ENCODE data around the gene CSHL1.

CSHL1 gene

DNA sequence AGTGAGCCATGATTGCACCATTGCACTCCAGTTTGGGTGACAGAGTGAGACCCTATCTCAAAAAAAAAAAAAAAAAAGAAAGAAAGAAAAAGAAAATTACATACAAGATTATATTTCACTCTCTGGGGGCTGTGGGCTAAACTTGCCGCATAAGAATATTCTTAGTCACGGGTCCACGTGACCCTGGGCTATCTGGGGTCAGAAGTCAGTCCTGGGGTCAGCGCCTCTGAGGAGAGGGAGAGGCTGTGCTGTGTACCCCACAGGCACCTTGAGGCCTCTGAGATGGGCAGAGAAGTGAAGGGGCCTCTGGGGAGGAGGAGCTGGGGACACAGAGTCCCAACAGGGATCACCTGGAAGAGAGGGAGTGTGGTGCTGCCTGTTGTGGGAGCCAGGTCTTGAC, 26.9 kb upstream of the CSHL1 start:
- Histone ChIP-seq H3K36me3 (ENCODE audit: control insufficient read depth, insufficient read depth, low read length) (no peaks in the 10 kb centered on the region), H3K27me3 (replicated peaks; ENCODE audit: control insufficient read depth, insufficient read depth, low read length) (no peaks in the 10 kb centered on the region), H3K4me3 (replicated peaks; ENCODE audit: low read depth, low read length) (no peak overlapping the region)
- TF ChIP-seq, protein P1, sequence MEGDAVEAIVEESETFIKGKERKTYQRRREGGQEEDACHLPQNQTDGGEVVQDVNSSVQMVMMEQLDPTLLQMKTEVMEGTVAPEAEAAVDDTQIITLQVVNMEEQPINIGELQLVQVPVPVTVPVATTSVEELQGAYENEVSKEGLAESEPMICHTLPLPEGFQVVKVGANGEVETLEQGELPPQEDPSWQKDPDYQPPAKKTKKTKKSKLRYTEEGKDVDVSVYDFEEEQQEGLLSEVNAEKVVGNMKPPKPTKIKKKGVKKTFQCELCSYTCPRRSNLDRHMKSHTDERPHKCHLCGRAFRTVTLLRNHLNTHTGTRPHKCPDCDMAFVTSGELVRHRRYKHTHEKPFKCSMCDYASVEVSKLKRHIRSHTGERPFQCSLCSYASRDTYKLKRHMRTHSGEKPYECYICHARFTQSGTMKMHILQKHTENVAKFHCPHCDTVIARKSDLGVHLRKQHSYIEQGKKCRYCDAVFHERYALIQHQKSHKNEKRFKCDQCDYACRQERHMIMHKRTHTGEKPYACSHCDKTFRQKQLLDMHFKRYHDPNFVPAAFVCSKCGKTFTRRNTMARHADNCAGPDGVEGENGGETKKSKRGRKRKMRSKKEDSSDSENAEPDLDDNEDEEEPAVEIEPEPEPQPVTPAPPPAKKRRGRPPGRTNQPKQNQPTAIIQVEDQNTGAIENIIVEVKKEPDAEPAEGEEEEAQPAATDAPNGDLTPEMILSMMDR (IDR thresholded peaks at IDR 0.05; ENCODE audit: insufficient read depth, low read length, poor library complexity, severe bottlenecking), result no peak
- no peak for DNase-seq (ENCODE audit: extremely low read depth, insufficient read length)

DNA sequence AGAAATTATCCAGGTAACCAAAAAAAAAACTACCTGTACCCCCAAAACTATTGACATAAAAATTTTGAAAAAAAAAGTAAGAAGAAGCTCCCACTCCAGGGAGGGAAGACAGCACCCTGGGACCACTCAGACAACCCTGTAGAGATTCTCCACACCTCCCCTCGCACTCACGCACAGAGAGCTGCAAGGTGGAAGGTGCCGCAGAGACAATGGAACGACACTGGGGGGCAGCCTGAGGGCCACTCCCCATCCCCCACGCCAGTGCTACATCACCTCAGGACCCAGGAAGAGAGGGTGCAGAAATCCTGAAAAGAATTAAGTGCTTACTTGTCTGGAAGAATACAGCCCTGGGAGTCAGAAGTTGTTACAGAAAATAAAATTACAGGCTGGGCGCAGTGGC, 26.3 kb upstream of the CSHL1 start:
- Histone ChIP-seq H3K4me3 (replicated peaks; ENCODE audit: low read depth, low read length) (no peak overlapping the region), H3K27me3 (replicated peaks; ENCODE audit: control insufficient read depth, insufficient read depth, low read length) (no peaks in the 10 kb centered on the region), H3K36me3 (ENCODE audit: control insufficient read depth, insufficient read depth, low read length) (no peaks in the 10 kb centered on the region)
- no peak for DNase-seq (ENCODE audit: extremely low read depth, insufficient read length)
- TF ChIP-seq, protein P1 (IDR thresholded peaks at IDR 0.05; ENCODE audit: insufficient read depth, low read length, poor library complexity, severe bottlenecking), result no peak

DNA sequence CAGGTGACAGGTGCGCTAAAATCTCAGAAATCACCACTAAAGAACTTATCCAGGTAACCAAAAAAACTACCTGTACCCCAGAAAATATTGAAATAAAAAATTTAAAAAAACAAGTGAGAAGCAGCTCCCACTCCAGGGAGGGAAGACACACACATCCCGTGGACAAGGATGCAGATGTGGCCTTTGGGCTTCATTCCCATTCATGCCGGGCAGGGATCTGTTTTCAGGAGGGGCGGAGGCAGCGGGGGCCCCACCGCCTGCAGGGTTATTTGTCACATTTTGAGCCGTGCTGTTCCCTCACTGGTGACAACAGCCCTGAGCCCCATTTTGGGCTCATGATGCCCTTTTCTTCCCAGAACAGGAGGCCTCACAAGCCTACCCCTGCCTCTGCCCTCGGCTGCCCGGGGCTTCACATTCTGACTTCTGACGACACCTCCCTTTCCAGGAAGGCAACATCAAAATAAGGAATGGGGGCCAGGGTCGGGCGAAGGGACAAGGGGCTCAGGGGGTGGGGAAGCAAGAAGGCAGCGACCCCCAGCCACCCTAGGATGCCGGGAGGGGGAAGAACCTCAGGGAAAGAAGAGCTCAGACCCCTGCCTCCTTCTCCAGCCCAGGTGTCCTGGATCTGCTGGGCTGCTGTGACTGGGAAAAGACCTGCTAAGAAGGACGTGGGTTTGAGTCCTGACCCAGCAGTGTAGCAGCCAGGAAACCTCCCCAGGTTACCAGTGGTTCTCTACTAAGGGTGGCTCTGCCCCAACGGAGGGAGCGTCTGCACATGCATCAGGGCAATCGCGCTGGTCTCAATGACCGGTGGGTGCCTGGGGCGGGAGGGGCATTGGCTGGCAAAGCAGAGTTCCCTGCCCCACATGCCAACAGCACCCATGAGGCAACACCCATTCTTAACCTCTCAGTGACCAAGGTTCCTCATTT, 23.4 kb upstream of the CSHL1 start:
- TF ChIP-seq, protein P1 (IDR thresholded peaks at IDR 0.05; ENCODE audit: insufficient read depth, low read length, poor library complexity, severe bottlenecking), result no peak
- DNase-seq (ENCODE audit: extremely low read depth, insufficient read length), result no peak
- peaks cover 13% of the 10 kb centered on the region for H3K36me3 ChIP-seq (ENCODE audit: control insufficient read depth, insufficient read depth, low read length)
- no peak overlapping the region for H3K4me3 ChIP-seq (replicated peaks; ENCODE audit: low read depth, low read length)
- H3K27me3 ChIP-seq (replicated peaks; ENCODE audit: control insufficient read depth, insufficient read depth, low read length), result no peaks in the 10 kb centered on the region

DNA sequence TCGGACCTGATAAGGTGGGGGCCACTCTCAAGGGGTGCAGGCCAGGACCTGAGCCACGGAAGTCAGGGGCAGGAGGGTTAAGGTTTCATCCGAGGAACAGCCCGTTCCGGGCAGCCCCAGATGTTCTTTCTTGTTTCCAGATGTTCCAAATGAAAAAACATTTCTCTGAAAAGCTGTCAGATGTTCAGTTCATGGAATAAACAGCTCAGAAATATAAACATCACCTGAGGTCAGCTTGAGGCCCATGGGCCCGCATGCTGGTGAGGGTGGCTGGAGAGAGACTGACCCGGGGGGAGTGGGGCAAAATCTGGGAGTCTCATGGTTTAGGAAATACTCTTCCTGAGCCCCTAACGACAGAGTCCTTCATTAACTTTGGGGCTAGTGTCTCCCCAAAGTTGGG, 22.5 kb upstream of the CSHL1 start:
- Histone ChIP-seq H3K4me3 (replicated peaks; ENCODE audit: low read depth, low read length) (no peak overlapping the region), H3K36me3 (ENCODE audit: control insufficient read depth, insufficient read depth, low read length) (peaks cover 20% of the 10 kb centered on the region), H3K27me3 (replicated peaks; ENCODE audit: control insufficient read depth, insufficient read depth, low read length) (no peaks in the 10 kb centered on the region)
- no peak for DNase-seq (ENCODE audit: extremely low read depth, insufficient read length)
- TF ChIP-seq, protein P1 (IDR thresholded peaks at IDR 0.05; ENCODE audit: insufficient read depth, low read length, poor library complexity, severe bottlenecking), result no peak

DNA sequence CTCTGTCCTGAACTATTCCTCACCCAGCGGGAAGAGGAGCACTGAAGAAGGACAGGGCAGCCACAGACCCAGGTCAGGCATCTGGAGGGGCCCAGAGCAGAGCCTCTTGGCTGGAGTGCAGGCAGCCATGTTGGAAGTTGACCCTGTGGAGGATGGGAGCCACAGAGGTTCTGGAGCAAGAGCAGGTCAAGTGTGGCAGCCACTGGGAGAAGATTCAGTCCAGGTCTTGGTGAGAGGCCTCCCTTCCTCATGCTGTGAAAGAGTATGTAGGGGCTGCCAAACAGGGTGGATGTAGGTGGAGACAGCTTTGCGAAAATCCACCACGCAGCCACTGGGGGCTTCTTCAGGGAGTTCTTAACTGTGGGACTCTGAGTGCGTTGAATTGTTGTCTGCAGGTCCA, 21.7 kb upstream of the CSHL1 start:
- Histone ChIP-seq H3K27me3 (replicated peaks; ENCODE audit: control insufficient read depth, insufficient read depth, low read length) (no peaks in the 10 kb centered on the region), H3K4me3 (replicated peaks; ENCODE audit: low read depth, low read length) (peak overlapping the region; percentile 99), H3K36me3 (ENCODE audit: control insufficient read depth, insufficient read depth, low read length) (peaks cover 27% of the 10 kb centered on the region)
- TF ChIP-seq, protein P1 (IDR thresholded peaks at IDR 0.05; ENCODE audit: insufficient read depth, low read length, poor library complexity, severe bottlenecking), result no peak
- no peak for DNase-seq (ENCODE audit: extremely low read depth, insufficient read length)

All from GM06990 (cell line).